ENCODE data around the gene FAM20A.

DNA sequence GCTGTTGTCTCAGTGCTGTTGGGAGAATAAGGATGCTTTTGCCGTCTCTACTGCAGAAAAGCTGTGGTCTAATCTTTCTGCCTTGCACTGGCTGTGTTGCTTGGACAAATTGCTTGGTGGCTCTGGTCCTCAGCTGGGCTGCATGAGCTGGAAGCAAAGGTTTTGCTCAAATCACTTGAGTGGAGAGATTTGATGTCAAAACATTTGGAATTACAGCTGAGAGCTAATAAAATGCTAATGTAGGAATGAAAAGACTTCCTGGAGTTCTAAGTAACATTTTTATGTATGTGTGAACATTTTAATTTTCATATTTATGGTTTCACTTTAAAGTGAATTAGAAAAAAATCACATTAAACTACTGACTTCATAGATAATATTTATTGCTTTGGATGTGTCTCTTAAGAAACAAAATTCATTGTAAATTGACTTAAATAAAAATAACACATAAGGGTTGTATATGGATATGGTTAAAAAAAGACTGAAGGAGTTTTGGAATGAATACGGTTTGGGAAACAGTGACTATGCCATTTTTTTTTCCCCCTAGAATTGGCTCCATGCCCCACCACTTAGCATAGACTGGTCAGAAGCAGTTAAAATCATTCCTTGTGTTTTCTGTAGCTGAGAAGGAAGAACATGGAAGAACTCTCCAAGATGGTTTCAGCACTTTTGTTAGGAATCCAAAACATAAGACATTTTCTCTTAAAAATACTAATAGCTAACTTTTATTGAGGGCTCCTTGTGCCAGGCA is 39.2 kb upstream of the FAM20A start:
- TF ChIP-seq, protein P1, sequence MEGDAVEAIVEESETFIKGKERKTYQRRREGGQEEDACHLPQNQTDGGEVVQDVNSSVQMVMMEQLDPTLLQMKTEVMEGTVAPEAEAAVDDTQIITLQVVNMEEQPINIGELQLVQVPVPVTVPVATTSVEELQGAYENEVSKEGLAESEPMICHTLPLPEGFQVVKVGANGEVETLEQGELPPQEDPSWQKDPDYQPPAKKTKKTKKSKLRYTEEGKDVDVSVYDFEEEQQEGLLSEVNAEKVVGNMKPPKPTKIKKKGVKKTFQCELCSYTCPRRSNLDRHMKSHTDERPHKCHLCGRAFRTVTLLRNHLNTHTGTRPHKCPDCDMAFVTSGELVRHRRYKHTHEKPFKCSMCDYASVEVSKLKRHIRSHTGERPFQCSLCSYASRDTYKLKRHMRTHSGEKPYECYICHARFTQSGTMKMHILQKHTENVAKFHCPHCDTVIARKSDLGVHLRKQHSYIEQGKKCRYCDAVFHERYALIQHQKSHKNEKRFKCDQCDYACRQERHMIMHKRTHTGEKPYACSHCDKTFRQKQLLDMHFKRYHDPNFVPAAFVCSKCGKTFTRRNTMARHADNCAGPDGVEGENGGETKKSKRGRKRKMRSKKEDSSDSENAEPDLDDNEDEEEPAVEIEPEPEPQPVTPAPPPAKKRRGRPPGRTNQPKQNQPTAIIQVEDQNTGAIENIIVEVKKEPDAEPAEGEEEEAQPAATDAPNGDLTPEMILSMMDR (IDR thresholded peaks at IDR 0.05; ENCODE audit: borderline replicate concordance, extremely low read depth, low read length, poor library complexity, severe bottlenecking), result no peak
- TF ChIP-seq EZH2 (IDR thresholded peaks at IDR 0.05; ENCODE audit: borderline replicate concordance, low read depth, low read length, severe bottlenecking), result no peak

All from DND-41 (cell line).